ENCODE measurements around the gene MACROD1.

DNA sequence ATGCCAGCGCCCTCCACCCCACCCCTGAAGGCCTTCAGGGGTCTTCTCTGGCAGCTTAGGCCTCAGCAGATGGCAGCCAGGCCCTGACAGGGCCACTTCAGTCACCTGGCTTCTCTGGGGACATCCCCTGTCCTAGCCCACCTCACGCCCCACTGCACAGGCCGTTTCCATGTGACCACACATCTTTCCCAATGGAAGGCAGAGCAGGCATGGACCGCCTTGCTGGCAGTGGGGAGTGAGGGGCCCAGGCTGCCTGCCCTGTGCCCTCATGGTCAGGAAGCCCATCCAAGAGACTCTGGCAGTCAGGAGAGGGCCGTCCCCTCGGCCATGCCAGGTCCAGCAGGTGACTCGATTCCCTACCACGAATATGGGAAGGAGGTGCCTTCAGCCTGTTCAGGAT, 25.8 kb downstream of the MACROD1 start:
- no peak for TF ChIP-seq POLR2A (IDR thresholded peaks at IDR 0.05; ENCODE audit: low read length)
- TF ChIP-seq GATA1 (IDR thresholded peaks at IDR 0.05; ENCODE audit: low read depth, low read length) = no peak

All from erythroblast (primary cell).